Endothelial cell of umbilical vein (primary cell): ENCODE results near the gene BPIFB3. TPM values are rescaled to one million over a fixed set of nuclear protein-coding genes. Genes with fewer than 3 reads are reported as not detected.

ENCODE experiments used
- BruUV-seq: library from RNA; stranded (reverse); fragments of 400-500 nt; replicated peaks from 2 replicates; lab custom pipeline; 2021; lab: Mats Ljungman, UMichigan
- CTCF ChIA-PET: fragments of 300-600, 350-600 bp; sonication (Branson Sonifier 250); formaldehyde crosslinking; loops from one replicate; lab custom pipeline; 2021; ENCODE audit warnings: antibody characterized with exemption, inconsistent platforms; lab: Charles Lee
- POLR2A ChIA-PET: fragments of 300-600, 350-600 bp; sonication (Branson Sonifier 250); formaldehyde crosslinking; loops from one replicate; lab custom pipeline; 2021; ENCODE audit warnings: antibody characterized with exemption, inconsistent platforms; lab: Charles Lee
- DNase-seq: peaks from one replicate; pipeline ENCODE4 v3.0.0-alpha.2; 2011; ENCODE audit warnings: low read depth, low spot score
- FAIRE-seq: peaks from 2 replicates; lab custom pipeline; 2011; peaks lifted over from hg19 to GRCh38; lab: Jason Lieb, UNC
- H2AFZ ChIP-seq: 2 replicates; pipeline ENCODE4 v1.6.0; 2012; ENCODE audit warnings: low read depth, low read length, control low read depth, inconsistent platforms
- H3K27ac ChIP-seq: 2 replicates; pipeline ENCODE4 v1.5.1; 2011; ENCODE audit warnings: low read depth, mild to moderate bottlenecking, control low read depth, low read length, moderate library complexity; ENCODE audit not compliant: insufficient read depth
- H3K27me3 ChIP-seq, 2 experiments: 2 replicates each; pipeline versions ENCODE4 v1.6.0 to v1.6.1; 2011; ENCODE audit warnings: low read length in 2 of 2, mixed read lengths in 1 of 2; ENCODE audit not compliant: control insufficient read depth in 2 of 2, insufficient read depth in 2 of 2
- H3K36me3 ChIP-seq, 2 experiments: 2 replicates in 1 of 2; 3 replicates in 1 of 2; pipeline ENCODE4 v1.5.1; 2011; ENCODE audit warnings: low read length in 2 of 2, mild to moderate bottlenecking in 1 of 2, moderate library complexity in 1 of 2; ENCODE audit not compliant: control insufficient read depth in 2 of 2, insufficient read depth in 2 of 2; ENCODE audit errors: extremely low read depth in 1 of 2
- H3K4me1 ChIP-seq: 3 replicates; pipeline ENCODE4 v1.5.1; 2011; ENCODE audit warnings: mild to moderate bottlenecking, low read length; ENCODE audit not compliant: control insufficient read depth, insufficient read depth; ENCODE audit errors: extremely low read depth
- H3K4me2 ChIP-seq: 2 replicates; pipeline ENCODE4 v1.6.1; 2011; ENCODE audit warnings: low read length, control low read depth, mixed read lengths; ENCODE audit not compliant: insufficient read depth
- H3K4me3 ChIP-seq, 3 experiments: fragments of 200-600 bp in 1 of 3; sonication (generic), shearing (Covaris generic) in 1 of 3; replicated peaks in 1 of 3; 2 replicates each; pipeline ENCODE4 v1.5.1; 2011 to 2016; ENCODE audit warnings: control low read depth in 3 of 3, low read length in 3 of 3, mild to moderate bottlenecking in 2 of 3, inconsistent platforms in 1 of 3, low read depth in 1 of 3, moderate library complexity in 1 of 3; ENCODE audit not compliant: insufficient read depth in 1 of 3
- H3K79me2 ChIP-seq: 2 replicates; pipeline ENCODE4 v1.6.0; 2012; ENCODE audit warnings: low read length, inconsistent platforms; ENCODE audit not compliant: control insufficient read depth, insufficient read depth
- H3K9ac ChIP-seq: replicated peaks from 2 replicates; pipeline ENCODE3; 2011; ENCODE audit warnings: low read length, control low read depth; ENCODE audit not compliant: insufficient read depth; ENCODE audit errors: extremely low read depth
- H3K9me1 ChIP-seq: replicated peaks from 3 replicates; pipeline ENCODE4 v1.6.0; 2011; ENCODE audit warnings: mild to moderate bottlenecking, low read length; ENCODE audit not compliant: control insufficient read depth, insufficient read depth; ENCODE audit errors: extremely low read depth
- H3K9me3 ChIP-seq: replicated peaks from 2 replicates; pipeline ENCODE4 v1.5.1; 2012; ENCODE audit warnings: low read length, inconsistent platforms; ENCODE audit not compliant: control insufficient read depth, insufficient read depth
- H4K20me1 ChIP-seq: replicated peaks from 2 replicates; pipeline ENCODE3; 2011; ENCODE audit warnings: mild to moderate bottlenecking, low read length; ENCODE audit not compliant: control insufficient read depth, insufficient read depth; ENCODE audit errors: extremely low read depth
- CTCF ChIP-seq, 2 donors: IDR thresholded peaks; 1 replicate in 1 of 2; 2 replicates in 1 of 2; pipeline ENCODE4 v1.5.1; 2011; ENCODE audit warnings: low read length in 2 of 2, mild to moderate bottlenecking in 2 of 2, moderate library complexity in 2 of 2, control low read depth in 1 of 2, inconsistent platforms in 1 of 2, low read depth in 1 of 2; ENCODE audit not compliant: insufficient read depth in 1 of 2; ENCODE audit errors: extremely low read depth in 1 of 2
- EZH2 ChIP-seq: IDR thresholded peaks from 2 replicates; pipeline ENCODE4 v1.6.1; 2012; ENCODE audit warnings: borderline replicate concordance, low read depth, mild to moderate bottlenecking, moderate library complexity, low read length, inconsistent platforms; ENCODE audit not compliant: severe bottlenecking
- FOS ChIP-seq: IDR thresholded peaks from 2 replicates; pipeline ENCODE4 v1.6.1; 2011; ENCODE audit warnings: mild to moderate bottlenecking, low read length, moderate library complexity, borderline replicate concordance; ENCODE audit not compliant: insufficient read depth
- GATA2 ChIP-seq: IDR thresholded peaks from 2 replicates; pipeline ENCODE4 v1.7.0; 2011; ENCODE audit warnings: low read depth, mild to moderate bottlenecking, moderate library complexity, mixed read lengths, low read length; ENCODE audit not compliant: insufficient read length, insufficient read depth
- JUN ChIP-seq: IDR thresholded peaks from 2 replicates; pipeline ENCODE4 v1.6.1; 2011; ENCODE audit warnings: borderline replicate concordance, low read depth; ENCODE audit not compliant: insufficient read length, insufficient read depth
- MAX ChIP-seq: IDR thresholded peaks from 2 replicates; pipeline ENCODE4 v1.6.1; 2011; ENCODE audit not compliant: insufficient read depth, insufficient read length
- MYC ChIP-seq: IDR thresholded peaks from one replicate; pipeline ENCODE4 v1.6.1; 2011; ENCODE audit warnings: mild to moderate bottlenecking, low read depth, low read length
- POLR2A ChIP-seq: IDR thresholded peaks from 2 replicates; pipeline ENCODE4 v1.6.1; 2012; ENCODE audit warnings: low read depth, mild to moderate bottlenecking, control low read depth, low read length
- POLR2AphosphoS5 ChIP-seq: IDR thresholded peaks from 2 replicates; pipeline ENCODE4 v1.6.1; 2012; ENCODE audit warnings: low read depth, mild to moderate bottlenecking, control low read depth, low read length, moderate library complexity; ENCODE audit not compliant: insufficient read depth
- dilution Hi-C: fragments of 300-500 bp; cut with MboI; formaldehyde crosslinking; loops from one replicate; pipeline ENCODE4 v1.15.0; 2019; ENCODE audit warnings: low sequenced_read_pairs; ENCODE audit not compliant: extremely low pct_ligation_motif_present
- intact Hi-C: fragments of 100-400 bp; cut with micrococcal nuclease; formaldehyde crosslinking; loops from one replicate; pipeline ENCODE4 v1.10.0; 2022
- polyA plus RNA-seq, 4 experiments: library from polyadenylated mRNA; depleted of rRNA in 3 of 4; stranded (reverse) in 3 of 4; unstranded in 1 of 4; fragments of >200 nt; gene quantifications; 2 replicates each; pipeline versions ENCODE4 v1.2.1 to v1.2.3, GENCODE V29; 2011 to 2012; ENCODE audit warnings: missing spikeins in 1 of 4
- total RNA-seq: library from RNA; stranded (reverse); gene quantifications from 2 replicates; pipeline ENCODE4 v1.2.3, GENCODE V29; 2021

BPIFB3 gene
- total and polyA plus RNA-seq, 2 donors (not counting 3 experiments of a cell fraction or from before 2014, with no cell fraction given): not detected

GRCh38 chr20:33062825-33063149, 9.1 kb downstream of the BPIFB3 start:
- no TSS peak for BruUV-seq
- Histone ChIP-seq H3K36me3 (no peaks in the 10 kb centered on the region), H3K79me2 (no peaks in the 10 kb centered on the region), H2AFZ (no peak overlapping the region), H3K4me2 (no peak overlapping the region), H3K4me1 (no peaks in the 10 kb centered on the region), H3K9me3 (no peaks in the 10 kb centered on the region), H3K9me1 (no peaks in the 10 kb centered on the region), H3K27me3 (no peaks in the 10 kb centered on the region), H4K20me1 (no peaks in the 10 kb centered on the region), H3K4me3 (no peak overlapping the region), H3K9ac (no peak overlapping the region), H3K27ac (no peak overlapping the region)
- ChIA-PET CTCF (no interaction called here), POLR2A (no interaction called here)
- no peak for DNase-seq
- intact Hi-C loops: no loop called here
- FAIRE-seq: no peak
- TF ChIP-seq FOS: no peak
- TF ChIP-seq POLR2A: no peak
- TF ChIP-seq GATA2: no peak
- no peak for TF ChIP-seq EZH2
- TF ChIP-seq CTCF (IDR thresholded peaks at IDR 0.05; ENCODE audit: extremely low read depth in 1 of 2, insufficient read depth in 1 of 2, low read depth in 1 of 2, low read length in 2 of 2): no peak
- TF ChIP-seq MAX: no peak
- no peak for TF ChIP-seq JUN
- no peak for TF ChIP-seq MYC
- no peak for TF ChIP-seq POLR2AphosphoS5
- dilution Hi-C loops: no loop called here
